NCI-H524 (cell line): Measurements from ENCODE around the gene CXADR.
A peak's percentile ranks its signal among the peaks of the same experiment; 100 is the strongest.
"Not testable (repeated sequence)": the region's sequence is repeated elsewhere in the genome, so short reads cannot be mapped to it uniquely, and the experiment has no call there.

Experiments used
- DNase-seq, 2 experiments: peaks; one replicate each; lab custom pipeline; 2025; lab: John Stamatoyannopoulos, UW

CXADR gene

DNA sequence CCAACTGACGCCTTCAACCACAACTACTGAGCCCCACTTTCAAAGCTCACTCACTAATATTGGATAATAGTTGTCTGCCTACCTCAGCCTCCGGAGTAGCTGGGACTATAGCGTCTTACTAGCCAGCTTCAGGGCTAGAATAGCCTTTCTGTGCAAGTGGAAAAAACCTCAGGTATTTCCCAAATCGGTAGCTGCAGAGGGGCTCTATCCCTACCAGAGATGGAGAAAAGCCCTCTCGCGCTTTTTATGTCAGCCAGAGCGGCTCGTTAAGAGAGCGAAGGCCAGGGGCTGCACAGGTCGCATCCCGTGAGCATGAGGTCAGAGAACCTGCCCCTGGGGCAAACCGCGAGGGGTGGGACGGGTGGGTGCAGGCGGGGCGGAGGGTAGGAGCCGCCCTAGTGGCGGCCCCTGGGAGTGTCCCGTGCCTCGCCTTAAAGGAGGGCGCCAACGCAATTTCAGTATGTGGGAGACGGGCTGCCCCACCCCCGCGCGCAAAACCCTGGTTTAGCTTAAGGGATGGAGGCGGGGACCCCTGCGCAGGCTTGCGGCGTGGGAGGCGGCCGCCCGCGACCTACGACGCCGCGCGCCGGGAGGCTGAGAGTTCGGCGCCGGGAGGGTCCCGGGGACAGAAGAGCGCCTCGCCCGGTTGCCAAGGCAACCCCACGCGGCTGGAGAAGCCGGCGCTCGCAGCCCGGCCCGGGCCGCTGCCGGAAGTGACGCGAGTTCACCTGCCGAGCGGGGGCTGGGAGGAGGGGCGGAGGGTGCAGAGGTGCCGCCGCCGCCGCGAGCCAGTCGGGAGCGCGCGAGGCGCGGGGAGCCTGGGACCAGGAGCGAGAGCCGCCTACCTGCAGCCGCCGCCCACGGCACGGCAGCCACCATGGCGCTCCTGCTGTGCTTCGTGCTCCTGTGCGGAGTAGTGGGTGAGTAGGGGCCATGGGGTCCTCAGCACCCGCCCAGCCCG is at the start of gene CXADR:
Gene CXADR (plus strand): TSS at position 791 of the 961 bp plus-strand sequence. CDS start 87 bp downstream, at position 878.
- DNase-seq: peak; percentile 77 to 93

DNA sequence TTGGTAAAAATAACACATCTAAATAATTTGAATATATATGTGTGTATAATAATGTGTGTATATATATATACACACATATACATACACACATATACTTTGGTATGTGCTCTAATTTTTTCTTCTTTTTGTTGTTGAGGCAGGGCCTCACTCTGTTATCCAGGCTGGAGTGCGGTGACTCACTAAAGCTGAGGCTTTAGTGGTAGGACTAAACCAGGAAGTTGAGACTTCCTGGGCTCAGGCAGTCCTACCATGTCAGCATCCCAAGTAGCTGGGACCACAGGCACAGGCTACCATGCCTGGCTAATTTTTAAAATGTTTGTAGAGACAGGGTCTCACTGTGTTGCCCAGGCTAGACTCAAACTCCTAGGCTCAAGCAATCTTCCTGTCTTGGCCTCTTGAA is 46.7 kb upstream of the CXADR start:
- DNase-seq: no peak

DNA sequence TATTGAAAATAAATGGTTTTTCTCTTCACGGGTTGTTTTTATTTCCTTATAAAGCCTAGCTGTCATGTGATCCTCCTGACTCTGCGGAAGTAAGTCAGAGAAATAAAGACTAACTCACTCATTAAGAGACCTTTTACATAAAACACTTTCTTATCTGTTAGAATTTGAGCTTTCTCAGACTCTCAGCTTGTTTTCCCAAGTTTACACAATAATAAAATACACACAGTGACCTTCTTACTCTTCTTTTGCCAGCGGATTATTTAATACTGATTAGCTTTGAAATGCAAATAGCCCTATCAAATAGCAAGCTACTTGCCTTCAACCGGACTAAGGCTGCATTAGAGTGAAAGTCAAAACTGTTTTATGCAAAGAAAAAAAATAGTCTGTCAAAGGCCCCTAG is 45.5 kb upstream of the CXADR start:
- DNase-seq: no peak

DNA sequence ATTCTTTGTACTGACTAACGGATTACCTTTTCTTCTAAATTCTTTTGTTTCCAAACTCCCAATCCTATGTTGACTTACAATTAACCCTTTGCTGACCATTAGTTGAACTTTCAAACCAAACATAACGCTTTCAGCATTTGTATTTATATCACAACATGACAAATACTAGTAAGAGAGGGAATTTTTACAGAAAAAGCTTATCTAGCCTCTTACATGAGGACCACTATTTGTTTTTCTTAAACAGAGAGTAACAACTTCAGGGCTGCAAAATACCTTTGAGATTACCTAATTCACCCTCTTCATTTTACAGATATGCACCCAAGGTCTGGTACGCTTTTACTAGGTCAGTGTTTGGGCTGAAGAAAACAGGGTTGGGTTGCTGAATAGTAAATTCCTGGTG is 45.0 kb upstream of the CXADR start:
- DNase-seq: no peak

DNA sequence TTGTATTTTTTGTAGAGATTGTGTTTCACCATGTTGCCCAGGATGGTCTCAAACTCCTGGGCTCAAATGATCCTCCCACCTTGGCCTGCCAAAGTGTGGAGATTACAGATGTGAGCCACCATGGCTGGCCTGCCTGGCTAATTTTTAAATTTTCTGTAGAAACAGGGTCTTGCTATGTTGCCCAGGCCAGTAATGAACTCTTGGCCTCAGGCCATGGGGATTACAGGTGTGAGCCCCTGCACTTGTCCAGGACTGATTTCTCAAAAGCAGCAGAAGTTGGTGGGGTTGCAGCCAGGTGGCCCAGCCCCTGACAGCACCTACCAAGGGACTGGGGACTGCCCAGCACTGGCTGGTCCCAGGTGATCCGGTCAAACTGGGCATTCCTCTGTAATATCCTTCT is 44.1 kb upstream of the CXADR start:
- DNase-seq: no peak

DNA sequence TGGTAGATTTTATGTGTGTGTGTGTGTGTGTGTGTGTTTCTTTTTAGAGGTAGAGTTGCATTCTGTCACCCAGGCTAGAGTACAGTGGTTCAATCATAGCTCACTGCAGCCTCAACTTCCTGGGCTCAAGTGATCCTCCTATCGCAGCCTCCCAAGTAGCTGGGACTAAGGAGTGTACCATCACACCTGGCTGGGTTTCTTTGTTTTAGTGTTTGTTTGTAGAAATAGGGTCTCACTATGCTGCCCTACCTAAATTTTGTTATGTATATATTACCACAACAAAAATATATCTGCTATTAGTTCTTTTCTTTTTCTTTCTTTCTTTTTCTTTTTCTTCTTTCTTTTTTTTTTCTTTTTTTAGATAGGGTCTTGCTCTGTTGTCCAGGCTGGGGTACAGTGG is 43.1 kb upstream of the CXADR start:
- DNase-seq: no peak

DNA sequence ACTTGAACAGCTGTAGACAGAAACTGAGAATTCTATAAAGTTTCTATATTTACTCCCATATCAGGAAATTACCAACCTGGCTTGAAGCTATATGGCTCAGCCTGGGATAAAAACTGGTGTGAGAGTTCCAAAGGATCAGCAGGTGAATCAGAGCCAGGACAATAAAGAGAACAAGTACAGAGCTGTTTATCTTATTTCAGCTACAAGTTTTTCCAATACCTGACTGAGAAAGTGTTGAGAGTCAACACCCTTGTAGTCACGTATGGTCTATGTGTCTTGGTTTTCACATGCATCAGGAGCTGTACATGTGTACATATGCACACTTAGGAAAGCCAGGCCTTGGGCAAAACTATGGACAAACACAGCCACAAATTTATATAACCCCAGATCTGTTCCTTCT is 40.7 kb upstream of the CXADR start:
- no peak for DNase-seq

DNA sequence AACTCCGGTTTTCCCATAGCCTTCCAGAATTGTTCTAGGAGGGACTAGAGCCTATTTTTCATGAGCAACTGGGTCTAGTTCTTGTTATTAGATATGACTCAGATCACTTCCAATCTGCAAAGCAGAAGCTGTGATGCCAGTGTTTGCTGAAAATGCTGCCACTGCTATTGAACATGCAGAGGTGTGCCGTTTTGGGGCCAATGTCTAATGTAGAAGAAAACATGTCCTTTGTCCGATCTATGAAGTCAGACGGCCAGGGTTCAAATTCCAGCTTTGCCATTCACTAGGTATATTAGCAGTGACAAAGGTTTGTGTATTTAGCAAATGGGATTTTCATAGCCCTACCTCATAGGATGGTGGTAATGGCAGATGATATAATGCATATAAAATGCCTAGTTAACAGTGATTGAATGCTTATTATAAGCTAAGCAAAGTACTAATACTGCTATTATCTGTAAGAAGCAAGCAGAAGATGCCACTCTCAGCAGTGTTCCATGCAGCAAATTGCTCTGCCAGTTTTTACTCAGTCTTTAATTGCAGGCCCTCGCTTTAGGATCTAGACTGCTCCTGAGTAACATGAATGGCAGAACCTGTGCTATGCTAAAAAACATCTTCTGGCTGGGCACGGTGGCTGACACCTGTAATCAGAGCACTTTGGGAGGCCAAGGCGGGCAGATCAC is 40.1 kb upstream of the CXADR start:
- no peak for DNase-seq

DNA sequence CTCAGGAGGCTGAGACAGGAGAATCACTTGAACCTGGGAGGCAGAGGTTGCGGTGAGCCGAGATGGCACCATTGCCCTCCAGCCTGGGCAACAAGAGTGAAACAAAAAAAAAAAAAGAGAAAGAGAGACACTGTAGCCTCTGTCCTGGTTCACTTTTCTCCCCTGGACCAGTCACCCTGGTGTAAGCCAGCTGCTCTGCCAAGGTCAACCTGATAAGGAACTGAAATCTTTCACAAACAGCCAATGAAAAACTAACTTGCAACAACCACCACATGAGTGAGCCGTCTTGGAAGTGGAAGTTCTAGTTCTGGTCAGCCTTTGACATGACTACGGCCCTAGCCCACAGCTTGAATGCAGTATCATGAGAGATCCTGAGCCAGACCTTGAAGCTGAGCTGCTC is 36.8 kb upstream of the CXADR start:
- DNase-seq: no peak

DNA sequence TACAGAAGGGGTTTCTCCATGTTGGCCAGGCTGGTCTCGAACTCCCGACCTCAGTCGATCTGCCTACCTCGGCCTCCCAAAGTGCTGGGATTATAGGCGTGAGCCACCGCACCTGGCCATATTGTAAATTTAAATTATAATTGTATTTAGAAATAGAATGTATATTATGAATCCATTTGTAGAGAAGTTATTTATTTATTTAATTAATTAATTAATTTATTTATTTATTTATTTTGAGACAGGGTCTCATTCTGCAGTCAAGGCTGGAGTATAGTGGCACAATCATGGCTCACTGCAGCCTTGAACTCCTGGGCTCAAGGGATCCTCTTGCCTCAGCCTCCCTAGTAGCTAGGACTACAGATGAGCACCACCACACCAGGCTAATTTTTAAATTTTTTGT is 34.7 kb upstream of the CXADR start:
- not testable (repeated sequence) for DNase-seq

DNA sequence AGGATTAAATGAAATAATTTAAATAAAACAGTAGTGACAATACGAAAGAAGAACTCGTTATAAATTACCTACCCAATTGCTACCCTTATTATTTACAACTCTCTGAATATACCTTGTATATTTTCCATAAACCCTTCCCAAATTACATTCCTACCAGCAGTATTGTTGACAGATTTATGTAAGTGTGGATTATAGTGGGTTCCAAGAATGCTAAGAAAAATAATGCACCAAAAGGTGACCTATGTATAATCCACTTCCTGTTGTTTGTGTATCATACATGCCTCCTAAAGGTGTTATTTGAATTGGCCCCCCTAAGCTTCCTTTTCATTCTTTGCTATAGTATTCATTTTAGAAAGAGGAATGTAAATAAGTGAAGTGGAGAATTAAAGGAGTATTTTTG is 33.2 kb upstream of the CXADR start:
- no peak for DNase-seq

DNA sequence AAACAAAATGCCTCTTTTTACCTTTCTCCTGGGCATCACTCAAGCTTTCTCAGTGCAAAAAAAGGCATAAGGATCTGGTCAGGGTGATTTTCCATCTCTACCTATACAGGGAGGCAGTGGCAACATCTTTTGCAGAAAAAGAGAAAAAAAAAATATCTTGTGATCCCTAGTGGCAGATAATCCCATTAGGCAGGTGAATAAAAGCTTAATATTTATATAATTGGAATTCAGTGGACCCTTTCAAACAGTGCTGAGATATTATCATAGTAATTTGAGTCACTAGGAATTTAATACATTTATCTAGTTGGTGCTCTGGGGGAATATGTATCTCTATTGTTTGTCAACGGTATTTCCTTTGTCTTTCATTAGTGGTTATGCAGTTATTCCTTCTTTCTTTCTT is 29.9 kb upstream of the CXADR start:
- no peak for DNase-seq

DNA sequence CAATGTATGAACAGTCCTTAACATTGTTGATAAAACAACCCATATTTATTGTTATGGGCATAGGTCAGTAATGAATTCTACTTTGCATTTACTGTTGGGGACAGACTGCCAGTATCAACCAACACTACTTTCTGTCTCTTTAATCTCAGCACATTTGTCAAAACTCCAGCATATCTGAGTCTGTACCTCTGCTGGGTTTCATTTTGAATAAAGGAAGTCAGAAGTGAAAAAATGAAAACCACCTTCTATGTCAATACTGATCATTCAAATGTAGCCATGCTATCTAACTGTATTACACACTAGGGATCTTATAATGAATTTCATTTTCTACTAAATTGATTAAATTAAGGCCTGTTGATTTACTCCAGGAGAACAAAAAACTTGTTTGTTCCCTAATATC is 24.2 kb upstream of the CXADR start:
- DNase-seq: no peak

DNA sequence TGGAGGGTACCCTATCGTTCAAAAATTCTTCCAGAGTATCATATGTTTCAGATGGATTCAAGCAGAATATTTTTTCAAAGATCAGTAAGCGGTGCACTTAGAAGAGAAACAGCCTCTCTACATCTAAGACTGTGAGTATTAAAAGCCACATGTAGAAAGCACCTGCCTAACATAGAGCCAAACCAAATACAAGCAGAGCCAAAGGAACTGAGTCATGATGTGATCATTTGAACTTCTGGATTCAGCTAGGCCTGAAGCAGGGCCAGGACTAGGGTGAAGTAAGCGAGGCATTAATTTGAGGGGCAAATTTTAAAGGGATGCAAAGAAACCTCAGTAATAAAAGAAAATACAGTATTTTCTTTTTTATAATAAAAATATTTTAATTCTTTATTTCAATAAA is 23.3 kb upstream of the CXADR start:
- not testable (repeated sequence) for DNase-seq

DNA sequence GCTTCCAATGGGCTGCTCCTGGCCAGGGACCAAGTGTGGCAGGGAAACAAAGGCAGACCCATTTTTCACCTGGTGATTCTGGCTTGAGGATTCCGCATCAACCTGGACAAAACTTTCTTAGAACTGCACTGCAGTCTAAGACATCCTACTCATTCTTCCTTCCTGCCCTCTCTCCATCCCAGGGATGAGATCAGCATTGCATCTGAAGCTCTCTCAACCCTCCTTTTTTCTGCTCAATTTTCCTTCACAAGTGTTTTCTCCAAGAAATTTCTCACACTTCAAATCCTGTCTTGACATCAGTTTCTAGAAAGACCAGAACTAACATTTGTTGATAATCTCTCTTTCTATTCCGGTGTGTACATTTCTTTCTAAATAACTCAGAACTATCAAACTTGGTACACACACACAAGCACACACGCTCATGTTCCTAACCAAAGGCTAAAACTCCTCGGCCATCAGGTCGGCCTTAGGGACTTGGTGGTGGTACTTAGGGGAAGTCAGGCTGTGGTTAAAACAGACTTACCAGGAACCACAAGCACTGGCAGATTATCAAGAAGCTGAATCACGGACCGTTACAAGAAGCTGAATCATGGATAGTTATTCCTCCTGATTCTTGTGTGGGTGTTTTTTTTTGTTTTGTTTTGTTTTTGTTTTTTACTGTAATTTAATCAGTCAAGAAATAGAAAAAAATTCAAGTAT is 21.0 kb upstream of the CXADR start:
- no peak for DNase-seq

DNA sequence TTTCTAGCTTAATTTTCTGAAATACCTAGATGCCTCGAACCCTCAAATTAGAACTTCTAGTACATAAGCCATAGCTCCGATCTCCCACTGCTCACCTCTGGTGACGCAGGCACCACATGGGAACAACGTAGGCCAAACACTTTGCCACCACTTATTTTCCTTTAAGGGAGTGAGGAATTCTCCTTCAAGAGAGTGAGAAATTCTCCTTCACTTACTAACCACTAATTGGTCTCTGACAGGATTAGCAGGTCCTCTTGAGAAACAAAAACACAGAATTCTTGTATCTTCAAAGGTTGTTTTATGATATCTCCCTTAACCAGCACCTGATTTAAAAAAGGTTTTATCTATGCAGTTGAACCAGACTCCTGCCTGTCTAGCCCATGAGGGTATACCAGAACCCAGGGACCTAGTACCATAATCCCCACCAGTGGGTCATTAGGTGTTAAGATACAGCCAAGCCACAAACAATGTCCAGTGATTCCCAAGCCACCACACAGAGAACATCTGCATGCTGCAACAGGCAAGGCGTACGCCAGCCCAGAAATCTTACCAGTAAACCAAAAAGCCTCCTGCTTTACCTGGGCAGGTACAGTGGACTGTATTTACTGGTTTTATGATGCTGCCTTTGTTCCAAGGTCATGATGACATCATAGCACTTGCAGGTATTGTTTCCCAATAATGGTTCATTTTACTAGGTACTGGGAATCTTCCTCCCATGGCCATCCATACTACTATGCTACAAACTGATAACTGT is 20.3 kb upstream of the CXADR start:
- DNase-seq: no peak

DNA sequence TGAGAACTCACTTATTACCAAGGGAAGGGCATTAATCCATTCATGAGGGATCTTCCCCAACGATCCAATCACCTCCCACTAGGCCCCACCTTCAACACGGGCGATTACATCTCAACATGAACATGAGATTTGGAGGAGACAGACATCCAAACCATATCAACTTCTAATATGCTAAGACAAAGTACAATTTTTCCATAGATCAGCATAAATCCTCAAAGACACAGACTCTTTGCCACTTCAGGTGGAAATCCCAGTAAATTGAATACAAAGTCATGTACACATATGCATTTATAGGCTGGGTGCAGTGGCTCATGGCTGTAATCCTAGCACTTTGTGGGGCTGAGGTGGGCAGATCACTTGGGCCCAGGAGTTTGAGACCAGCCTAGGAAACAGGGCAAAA is 18.8 kb upstream of the CXADR start:
- no peak for DNase-seq

DNA sequence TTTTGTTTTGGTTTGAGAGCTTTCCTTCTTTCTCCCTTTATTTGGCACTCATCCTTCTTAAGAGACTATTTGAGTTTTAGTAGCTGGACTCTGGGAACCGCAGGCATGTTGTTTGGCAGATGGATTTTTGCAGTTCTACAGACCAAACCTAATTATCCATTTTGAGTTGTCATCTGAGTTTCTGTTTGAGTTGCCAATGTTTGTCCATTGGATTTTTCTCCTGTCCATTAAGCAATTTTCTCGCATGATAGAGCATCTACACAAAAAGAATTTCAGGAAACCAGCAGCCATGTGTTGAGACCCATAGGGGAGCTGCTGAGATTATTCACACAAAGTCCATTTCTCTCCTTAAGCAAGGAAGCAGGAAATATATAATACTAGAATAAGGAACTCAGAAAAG is 17.2 kb upstream of the CXADR start:
- no peak for DNase-seq

DNA sequence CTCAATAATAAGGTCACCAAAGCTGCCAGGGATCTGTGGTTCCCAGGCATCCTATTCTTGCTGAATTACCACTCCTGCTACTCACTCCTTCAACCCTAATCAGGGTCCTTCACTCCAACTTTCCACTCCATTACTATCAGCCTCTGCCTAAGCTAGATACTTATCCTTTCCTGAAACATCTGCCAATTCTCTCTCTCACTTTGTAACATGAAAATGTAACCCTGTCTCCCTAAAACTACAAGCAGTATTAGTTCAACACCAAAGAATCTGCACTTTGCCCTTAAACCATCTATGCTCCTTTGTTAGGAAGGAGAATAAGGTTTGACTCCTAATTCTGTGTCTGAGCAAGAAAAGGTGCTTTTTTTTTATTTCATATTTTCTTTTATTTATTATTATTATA is 15.5 kb upstream of the CXADR start:
- no peak for DNase-seq

DNA sequence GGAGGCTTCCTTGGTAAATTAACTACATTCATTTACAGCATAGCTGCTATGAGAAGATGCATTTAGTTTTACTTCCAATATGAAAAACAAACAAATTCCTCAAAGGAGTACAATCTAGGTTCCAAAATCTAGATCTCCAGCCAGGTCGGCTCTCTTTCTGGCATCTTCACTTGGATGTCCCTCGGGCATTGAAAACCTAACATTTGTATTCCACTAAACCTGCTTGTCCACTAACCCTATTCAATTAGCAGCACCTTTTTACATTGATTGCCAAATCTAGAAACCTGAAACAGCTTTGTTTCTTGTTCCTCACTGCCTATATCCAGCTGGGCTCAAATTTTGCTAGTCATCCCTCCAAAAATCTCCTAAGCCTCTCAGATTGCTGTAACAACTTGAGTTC is 14.3 kb upstream of the CXADR start:
- no peak for DNase-seq

DNA sequence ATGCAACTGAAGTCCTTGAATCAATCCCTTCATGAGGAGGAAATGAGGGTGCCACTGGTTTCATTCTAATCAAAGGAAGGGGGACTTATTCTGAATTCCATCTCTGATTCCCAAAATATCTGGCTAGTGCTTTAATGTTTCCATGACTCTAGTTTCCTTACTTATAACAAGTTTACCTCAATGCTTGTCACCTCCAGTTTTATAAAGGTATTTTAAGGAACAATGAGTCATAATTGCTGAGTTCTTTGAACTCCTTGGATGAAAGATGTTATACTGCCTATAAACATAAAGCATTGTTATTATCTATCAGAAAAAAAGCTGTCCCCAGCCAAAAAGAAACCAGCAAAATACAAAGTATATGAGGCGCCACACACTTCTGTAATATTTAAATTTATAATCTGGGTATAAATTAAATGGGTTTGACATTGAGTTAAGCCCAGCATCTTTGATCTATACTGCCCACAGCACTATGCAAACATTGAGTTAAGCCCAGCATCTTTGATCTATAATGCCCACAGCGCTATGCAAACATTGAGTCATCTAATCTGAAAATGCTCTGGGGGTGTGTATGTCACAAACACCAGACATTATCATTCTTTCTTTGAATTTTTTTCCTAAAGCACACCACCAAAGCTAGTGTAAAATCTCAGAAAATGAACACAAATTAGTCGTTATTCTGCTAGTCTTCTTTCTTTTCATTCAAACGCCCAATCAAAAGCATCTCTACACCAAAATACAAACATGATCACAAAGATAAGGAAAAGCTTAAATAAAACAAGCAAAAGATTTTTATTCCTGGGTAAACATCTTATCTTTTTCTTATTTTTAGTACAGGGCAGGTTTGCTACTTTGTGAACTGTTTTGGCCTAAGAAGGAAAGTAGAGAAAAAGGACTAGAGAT is 11.5 kb upstream of the CXADR start:
- DNase-seq: no peak
